NCI-H2029 (cell line): ENCODE data around the gene STAT4.
A peak's percentile ranks its signal among the peaks of the same experiment; 100 is the strongest.

Source experiments
- DNase-seq: peaks from one replicate; lab custom pipeline; 2025; lab: John Stamatoyannopoulos, UW

The STAT4 gene

GRCh38 chr2:190994148-190994547 lies 156.6 kb downstream of the STAT4 start:
- DNase-seq = no peak

DNA sequence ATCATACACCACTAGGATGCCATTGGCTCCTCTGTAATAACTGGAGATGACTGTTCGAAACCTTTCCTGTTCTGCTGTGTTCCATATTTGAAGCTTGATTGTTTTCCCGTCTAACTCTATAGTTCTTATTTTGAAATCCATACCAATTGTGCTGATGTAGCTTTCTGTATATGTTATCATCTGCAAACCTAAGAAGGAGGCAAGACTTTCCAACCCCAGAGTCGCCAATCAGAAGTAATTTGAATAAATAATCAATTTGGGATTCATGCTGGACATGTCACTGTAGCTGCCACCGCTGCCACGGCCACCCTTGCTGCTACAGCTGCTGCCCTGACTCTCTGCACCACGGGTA lies 157.5 kb downstream of the STAT4 start:
- DNase-seq = no peak

DNA sequence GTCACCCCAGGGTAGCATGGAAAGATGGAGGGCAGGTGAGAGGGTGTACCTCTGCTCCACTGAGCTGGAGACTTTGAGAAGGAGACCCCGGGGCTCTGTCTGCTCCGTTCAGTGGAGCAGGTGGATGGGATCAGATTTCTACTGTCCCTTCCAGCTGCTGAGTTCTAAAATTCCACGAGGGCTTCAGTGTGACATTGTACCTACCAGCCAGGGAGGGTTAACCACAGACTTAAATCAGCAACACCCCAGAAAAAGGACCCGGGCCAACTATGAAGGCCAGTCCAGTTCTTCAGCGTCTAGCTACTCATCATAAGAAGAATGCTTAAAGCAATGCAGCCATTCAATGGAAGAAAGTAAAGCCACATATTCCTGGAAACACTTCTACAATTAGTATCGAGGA lies 160.7 kb downstream of the STAT4 start:
- no peak for DNase-seq

- DNase-seq = no peak
Observed at GRCh38 chr2:190988910-190989309, 161.9 kb downstream of the STAT4 start.

- no peak for DNase-seq
Observed at GRCh38 chr2:190987938-190988337, 162.9 kb downstream of the STAT4 start.

DNA sequence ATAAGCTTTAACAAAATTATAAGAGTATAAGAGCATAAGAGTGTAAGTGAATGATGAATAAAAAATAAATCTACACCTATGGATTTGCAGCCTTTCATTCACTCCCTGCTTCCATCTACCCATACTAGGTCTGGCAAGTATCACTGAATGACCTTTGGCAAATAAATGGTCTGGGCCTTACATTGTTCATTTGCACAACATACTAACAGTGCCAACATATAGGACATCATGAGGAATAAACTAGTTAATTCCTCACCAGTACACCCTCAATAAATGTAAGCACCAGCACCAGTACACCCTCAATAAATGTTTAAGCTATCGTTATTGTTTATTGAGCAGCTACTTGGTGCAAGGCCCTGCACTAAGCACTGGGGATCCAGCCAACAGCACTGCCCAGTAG lies 163.7 kb downstream of the STAT4 start:
- no peak for DNase-seq

- no peak for DNase-seq
Observed at GRCh38 chr2:190986221-190986953, 164.4 kb downstream of the STAT4 start.

DNA sequence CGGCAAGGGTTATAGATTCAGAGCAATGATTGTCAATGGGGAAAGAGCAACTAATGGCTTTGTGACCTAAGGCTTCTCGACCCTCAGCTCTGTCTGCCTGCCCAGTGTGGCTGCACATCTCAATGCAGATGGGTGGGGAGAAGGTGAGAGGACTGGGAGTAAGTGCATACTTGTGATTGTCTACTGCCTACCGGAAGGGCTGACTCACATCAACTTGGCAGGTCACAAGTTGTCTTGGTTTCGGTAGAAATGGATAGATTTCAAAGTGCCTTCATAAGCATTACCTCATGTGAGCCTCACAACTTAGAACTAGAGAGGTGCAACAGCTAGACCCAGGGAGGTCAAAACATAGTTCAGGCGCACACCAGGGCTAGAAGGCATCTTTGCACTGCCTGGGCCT lies 166.2 kb downstream of the STAT4 start:
- no peak for DNase-seq

DNA sequence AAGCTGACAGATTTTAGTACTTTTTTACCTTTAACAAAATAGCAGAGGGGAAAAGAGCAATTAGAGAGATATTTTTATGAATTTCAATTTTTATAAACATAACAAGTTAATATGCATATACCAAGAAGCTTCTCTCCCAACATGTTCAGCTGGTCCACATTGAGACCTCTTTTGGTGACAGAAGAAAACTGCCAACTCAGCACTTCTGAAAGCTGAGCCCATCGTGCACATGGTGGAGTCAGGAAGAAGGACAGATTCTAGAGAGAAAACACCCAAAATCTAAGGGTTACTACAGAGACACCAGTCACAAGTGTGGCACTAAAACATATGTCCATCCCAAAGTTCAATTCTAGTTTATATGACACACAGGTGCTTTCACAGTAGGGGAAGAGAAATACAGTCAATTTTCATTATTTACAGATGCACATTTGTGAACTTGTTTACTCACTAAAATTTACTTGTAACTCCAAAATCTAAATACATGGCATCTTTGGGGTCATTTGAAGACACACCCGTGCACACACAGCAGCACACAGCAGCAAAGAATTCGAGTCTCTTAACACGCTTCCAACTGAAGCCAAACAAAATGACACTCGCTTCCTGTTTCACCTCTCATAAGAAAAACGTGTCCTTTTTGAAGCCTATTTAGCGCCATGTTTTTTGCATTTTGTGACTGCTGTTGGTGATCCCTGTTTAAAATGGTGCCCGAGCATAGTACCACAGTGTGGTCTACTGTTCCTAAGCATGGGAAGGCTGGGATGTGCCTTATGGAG lies 168.3 kb downstream of the STAT4 start:
- no peak for DNase-seq

DNA sequence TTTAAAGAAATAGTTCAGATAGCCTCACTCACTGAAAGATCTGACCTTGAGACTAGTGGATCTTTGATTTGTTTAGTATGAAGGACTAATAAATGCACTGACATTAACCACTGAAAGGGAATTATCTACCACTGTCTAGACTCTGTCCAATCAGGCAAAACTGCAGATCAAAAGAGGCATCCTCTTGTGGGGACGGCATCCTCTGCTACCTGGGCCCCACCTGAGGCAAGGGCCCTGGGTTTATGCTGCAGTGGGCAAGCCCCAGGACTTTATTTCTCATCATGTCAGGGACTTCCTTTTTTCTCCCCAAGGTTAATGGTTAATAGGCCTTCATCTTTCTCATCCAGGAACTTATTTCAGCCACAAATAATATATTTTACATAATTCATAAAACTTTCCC lies 169.1 kb downstream of the STAT4 start:
- DNase-seq = no peak

- DNase-seq = no peak
Observed at GRCh38 chr2:190981333-190981732, 169.5 kb downstream of the STAT4 start.

- peak; percentile 53 for DNase-seq
Observed at GRCh38 chr2:190980630-190981209, 170.1 kb downstream of the STAT4 start.

DNA sequence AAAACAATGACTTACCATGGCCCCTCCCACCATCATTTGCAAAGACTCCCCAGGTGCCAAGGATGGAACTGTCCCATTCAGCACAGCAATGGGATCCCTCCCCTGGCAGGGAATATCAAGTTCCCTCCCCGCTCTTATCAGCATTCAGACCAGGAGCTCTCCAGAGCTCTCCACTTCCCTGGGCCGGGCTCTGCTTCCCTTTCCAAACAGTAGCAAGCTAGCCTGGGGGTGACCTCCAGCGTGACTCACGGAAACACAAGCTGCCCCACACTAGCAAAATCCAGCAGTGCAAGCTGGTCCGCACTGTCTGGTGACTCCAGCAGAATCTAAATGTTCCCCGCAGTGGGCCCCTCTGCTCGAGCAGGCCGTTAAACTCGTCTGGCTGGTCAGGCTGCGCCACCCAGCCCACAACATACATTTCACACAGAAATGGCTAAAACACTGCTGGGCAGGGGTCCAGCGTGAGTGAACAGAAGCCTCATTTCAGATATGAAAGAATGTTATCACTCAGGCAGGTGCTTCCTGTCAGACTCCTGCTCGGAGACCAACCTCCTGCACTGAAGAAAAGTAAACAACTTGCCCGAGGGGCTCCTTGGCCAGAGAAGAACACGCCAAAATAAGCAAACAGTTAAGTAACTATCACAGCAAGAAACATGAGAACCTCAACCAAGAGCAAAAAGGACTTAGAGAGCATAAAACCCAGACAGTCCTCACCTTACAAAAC lies 170.7 kb downstream of the STAT4 start:
- peak; percentile 91 for DNase-seq
